ENCODE measurements around the gene RPL18.

- TF ChIP-seq MAX (IDR thresholded peaks at IDR 0.05) = no peak
- no peak for TF ChIP-seq CTCF (IDR thresholded peaks at IDR 0.05; ENCODE audit: low read depth, low read length, missing input control)
- no peak for TF ChIP-seq JUND (IDR thresholded peaks at IDR 0.05)
These were observed 29.2 kb upstream of the RPL18 start for GRCh38 chr19:48648134-48648533.
